ENCODE data around the gene SHISA9.

SHISA9 gene

DNA sequence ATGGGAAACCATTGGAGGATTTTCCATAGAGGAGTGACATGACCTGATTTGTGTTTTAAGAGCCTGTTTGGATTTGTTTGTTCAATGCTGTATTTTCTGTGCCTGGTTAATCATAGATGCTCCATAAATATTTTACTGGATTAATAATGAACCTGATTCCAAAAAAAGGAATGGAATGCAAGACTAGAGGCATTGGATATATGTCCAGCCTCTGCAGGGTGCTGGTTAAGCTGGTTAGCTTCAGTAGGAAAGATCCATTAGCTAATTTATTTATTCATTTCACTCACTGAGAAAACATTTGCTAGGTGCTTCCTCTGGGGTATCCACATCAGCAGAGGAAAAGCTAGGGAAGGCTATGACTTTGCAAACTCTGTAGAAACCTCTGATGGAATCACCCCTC is 57.7 kb downstream of the SHISA9 start:
- no peak for DNase-seq

DNA sequence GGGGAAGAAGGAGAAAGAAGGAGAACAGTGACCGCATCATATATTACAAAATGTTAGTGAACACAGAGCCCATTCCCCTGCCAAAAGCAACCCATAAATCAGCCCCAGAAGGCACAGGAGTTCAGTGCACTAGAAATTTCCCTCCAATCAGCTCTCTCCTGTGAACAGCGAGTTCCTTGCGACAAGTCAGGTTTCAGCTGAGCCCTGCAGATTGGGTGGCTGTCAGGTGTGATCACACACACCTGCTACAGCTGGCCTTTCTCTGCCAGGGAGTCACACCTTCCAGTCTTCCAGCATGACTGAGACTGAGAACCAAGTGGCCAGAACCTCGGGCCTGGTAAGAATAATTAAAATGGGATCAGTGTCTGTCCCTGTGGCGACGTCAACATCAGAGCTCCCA is 60.2 kb downstream of the SHISA9 start:
- no peak for DNase-seq

- DNase-seq: no peak
Measured at GRCh38 chr16:12964461-12964860, 63.1 kb downstream of the SHISA9 start.

- no peak for DNase-seq
Measured at GRCh38 chr16:12965274-12965804, 63.9 kb downstream of the SHISA9 start.

- no peak for DNase-seq
Measured at GRCh38 chr16:12971241-12971640, 69.8 kb downstream of the SHISA9 start.

DNA sequence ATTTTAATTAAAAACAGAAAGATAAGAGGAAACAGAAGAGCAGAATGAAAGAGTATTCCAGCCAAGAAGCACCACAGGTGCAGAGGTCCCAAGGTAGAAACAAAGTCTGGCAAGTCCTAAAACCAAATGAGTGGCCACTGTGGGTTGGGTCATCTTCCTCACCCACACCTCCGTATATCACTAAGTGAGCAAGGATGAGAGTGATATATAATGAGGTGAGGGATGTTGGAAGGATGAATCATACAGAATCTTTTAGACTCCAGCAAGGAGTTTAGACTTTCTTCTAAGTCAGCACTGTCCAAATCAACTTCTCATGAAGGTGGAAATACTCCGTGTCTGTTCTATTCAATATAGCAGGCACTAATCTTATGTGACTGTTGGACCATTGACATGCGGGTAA is 70.8 kb downstream of the SHISA9 start:
- no peak for DNase-seq

DNA sequence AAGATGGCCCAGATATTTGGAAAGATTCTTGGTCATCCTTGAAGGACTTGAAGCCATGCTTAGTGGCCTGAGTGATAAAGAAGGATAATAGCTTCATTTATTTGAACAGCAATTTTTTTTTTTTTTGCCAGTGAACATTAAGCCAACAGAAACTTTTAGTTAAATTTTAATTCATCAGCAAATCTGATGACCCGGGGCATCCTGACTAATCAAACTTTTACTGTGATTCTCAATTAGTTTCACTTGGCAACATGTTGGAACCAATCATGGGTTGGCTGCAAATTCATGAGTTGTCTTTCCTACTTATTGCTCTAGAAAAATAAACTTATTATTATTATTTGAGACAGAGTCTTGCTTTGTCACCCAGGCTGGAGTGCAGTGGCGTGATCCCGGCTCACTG is 74.4 kb downstream of the SHISA9 start:
- no peak for DNase-seq

DNA sequence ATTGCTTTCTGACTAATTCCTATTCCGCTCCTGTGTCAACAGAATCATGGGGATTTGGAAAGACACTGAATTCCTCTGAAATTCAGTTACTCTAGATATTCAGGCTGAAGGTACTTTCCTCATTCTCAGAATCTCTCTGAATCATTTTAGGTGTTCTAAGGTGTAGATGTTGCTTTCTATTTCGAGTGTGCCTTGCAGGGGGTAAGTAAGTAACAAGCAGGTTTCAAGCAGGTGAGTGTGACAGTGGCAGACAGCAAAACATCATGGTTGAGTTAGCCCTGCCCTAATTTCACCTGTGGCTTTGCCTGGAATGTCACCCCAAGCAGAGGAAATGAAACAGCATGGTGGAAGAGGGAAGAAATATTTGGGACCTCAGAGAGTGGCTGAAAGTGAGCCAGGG is 75.1 kb downstream of the SHISA9 start:
- no peak for DNase-seq

DNA sequence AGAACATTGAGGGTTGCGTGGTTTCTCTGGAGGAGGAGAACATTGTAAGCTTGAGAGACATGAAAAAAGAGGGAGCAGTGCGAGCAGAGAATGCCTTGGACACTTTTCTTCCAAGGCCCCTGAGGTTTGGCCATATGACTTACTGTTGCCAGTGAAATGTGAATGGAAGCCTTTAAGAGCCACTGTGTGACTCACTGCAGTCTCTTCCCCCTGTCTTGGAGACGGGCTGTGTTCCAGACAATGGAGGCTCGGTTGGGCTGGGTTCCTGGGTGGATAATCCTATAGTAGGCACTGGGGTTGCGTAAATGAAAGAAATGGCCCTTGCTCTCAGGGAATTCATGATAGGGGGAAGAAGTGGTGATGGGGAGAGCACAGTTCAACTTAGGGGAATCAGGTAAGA is 75.5 kb downstream of the SHISA9 start:
- no peak for DNase-seq

DNA sequence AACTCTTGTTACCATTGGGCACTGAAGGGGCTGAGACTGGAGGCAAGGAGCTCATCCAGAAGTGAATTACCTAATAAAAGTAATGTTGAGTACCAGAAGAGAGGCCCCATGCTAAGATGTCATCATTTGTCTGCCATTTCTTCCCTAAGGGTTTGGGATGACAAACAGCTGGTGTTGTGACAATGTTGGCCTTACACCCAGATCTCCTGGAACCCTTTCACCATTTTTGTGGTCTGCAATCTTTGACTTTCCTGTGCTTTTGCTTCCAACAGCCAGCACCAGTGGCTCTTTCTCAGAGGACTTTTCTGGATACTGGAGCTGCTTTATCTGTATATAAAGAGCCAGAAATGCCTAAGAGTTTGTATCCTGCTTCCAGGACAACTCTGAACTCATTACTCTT is 84.1 kb downstream of the SHISA9 start:
- DNase-seq: no peak

DNA sequence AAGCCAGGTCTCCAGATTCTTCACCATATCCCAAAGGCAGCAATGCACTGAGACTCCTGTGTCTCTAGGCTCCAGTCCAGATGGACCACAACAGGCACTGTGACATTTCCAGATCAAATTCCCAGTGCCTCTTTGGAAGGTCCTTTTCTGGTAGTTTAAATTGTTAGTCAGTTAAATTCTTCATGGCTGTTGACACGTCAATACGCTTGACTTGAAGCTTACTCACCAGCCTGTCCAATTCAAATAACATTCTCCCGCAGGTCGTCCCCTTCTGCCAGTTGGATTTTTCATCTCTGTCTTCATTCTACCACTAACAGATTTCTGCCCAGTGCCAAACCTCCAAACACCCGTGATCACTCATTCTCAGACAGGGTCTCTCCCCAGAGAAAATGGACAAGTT is 86.7 kb downstream of the SHISA9 start:
- DNase-seq: no peak

DNA sequence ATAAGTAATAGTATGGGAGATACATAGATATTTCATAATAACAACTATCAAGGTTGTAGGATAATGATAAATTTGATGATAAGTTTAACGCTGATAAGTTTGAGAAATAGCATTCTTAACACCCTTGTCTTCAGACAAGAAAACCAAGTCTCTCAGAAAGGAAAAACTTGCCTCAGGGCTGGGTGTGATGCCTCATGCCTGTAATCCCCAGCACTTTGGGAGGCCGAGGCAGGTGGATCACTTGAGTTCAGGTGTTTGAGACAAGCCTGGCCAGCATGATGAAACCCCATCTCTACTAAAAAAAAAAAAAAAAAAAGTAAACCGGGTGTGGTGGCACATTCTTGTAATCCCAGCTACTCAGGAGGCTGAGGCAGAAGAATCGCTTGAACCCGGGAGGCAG is 90.7 kb downstream of the SHISA9 start:
- no peak for DNase-seq

- DNase-seq: no peak
Measured at GRCh38 chr16:12994402-12994801, 93.0 kb downstream of the SHISA9 start.

- DNase-seq: no peak
Measured at GRCh38 chr16:12995721-12996372, 94.4 kb downstream of the SHISA9 start.

- DNase-seq: no peak
Measured at GRCh38 chr16:12998361-12999085, 97.1 kb downstream of the SHISA9 start.

DNA sequence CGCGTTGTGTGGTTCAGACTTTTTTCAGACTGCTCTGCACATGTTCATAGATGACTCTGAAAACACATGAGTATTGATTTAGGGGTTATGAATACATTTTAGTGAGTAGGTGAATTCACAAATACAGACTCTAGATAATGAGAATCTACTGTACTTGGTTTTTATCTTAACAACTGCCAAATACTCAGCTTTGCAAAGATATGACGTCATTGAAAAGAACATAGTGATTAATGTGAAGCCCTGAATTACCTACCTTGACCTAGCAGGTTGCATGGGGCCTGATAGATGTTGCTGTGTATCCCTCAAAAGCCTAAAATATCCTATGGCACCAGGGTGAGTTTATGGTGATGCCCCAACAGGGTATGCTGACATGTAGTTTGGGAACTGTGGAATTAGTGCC is 98.0 kb downstream of the SHISA9 start:
- DNase-seq: no peak

DNA sequence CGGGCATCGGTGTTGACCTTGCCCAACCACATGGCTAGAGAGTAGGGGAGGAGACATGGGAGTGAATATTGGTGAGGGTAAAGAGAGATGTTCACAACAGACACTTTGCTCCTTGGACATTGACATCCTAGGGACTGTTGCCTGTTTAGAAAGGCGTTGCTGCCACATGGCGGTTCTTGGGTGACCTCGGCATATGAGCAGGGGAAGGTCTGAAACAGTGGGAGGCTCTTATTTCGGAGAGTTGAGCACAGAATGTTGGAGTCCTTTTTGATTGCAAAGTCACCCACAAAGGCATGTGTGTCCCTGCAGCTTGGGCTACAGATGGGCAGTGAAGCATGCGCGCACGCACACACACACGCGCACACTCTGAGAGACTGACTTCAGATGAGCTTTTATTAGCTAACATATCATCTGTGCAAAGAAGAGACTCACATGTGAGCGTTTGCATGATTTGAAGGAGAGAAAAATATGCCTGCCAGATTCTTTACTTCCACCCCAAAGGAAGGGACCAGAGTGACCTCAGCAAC is 104.4 kb downstream of the SHISA9 start:
- DNase-seq: no peak

DNA sequence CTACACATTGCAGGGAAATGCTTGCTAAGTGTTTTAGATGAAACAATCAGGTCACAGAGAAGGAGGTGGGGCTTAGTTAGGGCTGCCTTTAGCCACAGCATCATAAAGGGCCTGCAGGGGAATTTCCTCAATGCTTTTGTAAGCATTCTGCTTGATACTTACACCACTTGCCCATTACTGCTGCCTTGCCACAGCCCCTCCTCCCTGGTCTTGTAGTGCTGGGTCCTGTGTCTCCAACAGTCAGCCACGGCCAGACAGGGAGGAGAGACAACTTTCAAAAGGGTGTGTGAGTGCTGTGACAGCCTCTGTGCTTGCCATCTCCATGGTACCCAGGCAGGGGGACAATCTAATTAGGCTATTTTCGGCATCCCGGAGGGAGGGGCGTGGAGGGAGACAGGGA is 111.2 kb downstream of the SHISA9 start:
- no peak for DNase-seq

- DNase-seq: no peak
Measured at GRCh38 chr16:13013043-13013442, 111.6 kb downstream of the SHISA9 start.

- no peak for DNase-seq
Measured at GRCh38 chr16:13014476-13014875, 113.1 kb downstream of the SHISA9 start.

DNA sequence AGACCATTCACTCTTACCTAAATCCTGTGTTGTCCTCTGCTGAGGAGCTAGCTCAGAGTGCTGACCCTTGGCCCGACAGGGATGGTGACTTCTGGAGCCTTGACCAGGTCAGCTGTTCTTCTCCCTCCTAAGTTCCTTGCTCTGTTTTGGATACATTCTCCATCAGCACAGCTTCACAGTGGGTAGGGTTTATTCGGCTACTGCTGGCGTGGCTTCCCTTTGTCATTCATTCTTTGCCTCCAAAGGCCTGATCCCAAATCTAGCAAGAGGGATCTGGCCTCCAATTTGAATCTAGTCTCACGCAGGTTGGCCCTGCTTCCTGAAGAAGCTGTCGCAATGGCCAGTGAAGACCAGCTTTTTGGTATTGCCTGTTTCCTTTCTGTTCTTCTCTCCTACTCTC is 116.6 kb downstream of the SHISA9 start:
- no peak for DNase-seq

DNA sequence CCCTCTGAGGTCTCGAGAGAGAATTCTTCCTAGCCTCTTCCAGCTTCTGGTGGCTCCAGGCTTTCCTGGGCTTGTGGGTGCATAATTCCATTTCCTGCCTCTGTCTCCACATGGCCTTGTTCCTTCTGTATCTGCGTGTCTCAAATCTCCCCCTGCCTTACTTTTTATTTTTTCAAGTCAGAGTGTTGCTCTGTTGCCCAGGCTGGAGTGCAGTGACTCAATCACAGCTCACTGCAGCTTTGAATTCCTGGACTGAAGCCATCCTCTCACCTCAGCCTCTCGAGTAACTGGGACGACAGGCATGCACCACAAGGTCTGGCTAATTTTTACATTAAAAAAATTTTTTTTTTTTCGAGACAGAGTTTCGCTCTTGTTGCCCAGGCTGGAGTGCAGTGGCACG is 120.6 kb downstream of the SHISA9 start:
- no peak for DNase-seq

DNA sequence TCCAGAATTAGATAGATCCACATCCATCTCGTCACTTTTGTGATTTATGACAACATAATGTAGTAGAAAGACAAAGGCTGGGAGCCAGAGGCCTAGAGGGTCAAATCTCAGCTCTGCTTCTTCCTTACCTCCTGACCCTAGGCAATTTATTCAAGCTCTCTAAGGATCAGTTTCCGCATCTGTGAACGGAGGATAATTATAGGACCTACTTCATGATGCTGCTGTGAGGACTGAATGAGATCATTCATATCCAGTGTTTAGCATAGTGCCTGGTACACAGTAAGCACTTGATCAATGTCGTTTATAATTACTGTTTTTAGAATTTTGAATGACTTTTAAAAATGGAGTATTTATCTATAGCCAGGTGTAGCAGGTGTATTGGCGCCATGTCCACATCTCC is 128.4 kb downstream of the SHISA9 start:
- DNase-seq: no peak

DNA sequence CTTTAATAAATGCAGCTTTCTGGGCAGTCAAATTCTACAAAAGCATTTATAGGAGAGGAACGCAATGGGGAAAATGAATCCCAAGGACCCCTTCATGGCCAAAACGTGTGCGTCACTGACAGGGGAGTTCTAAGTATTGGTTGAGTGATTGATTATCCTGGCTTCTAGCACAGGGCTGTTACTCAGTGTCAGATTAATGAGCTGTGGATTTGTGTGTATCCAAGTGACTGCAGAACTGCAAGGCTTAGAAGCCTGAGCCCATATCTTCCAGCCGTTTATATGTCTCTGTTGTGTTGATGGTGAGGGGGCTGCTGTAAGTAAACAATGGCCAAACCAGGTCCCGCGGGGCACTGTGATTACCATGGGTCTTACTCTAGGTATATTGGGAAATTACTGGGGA is 129.4 kb downstream of the SHISA9 start:
- no peak for DNase-seq

DNA sequence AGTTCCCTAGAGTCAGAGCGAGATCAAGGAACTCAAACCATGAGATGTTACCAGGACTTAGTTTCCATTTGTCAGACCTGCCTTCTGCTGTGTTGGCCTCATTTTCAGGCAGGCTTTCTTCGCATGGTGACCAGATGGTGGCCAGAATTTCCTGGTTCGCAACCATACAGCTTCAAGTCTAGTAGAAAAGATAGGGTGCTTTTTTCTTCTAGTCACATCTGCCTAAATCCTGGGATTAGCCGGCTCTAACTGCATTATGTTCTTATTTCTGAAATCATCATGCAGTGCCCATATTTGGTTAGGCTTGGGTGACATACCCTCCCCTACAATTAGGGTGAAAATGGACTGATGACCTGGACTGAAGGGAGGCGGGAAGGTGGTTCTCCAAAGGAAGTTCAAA is 131.5 kb downstream of the SHISA9 start:
- no peak for DNase-seq

Data from NCI-H526 treated with DMSO at 0.1 percent for 48 hours (cell line).